ENCODE measurements around the gene NOC4L.
"Not testable (repeated sequence)": the region's sequence is repeated elsewhere in the genome, so short reads cannot be mapped to it uniquely, and the experiment has no call there.

The NOC4L gene

DNA sequence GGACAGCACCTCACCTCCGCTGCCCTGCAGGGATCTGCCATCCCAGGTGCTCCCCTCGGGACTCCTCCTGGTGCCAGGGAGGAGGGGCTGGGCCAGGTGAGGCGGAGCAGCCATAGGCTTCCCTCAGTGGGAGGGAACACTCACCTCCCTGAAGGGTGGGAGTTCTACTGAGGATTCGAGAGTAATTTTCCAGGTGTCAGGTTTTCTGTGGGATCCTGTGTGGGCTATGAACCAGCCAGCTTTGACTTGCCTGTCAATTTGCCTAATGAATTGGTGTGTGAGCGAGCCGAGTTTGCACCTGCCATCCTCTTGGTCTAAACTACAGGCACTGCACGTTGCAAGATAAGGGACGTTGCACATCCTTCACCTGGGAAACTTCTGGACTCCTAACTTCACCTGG, 50.3 kb downstream of the NOC4L start:
- Histone ChIP-seq H2AFZ (ENCODE audit: low read depth, low read length, severe bottlenecking) (no peak overlapping the region), H3K9ac (ENCODE audit: low read length) (no peak overlapping the region), H4K20me1 (ENCODE audit: low read depth, low read length) (no peaks in the 10 kb centered on the region), H3K27me3 (ENCODE audit: low read length) (no peaks in the 10 kb centered on the region), H3K36me3 (ENCODE audit: low read length) (no peaks in the 10 kb centered on the region), H3K4me2 (ENCODE audit: low read depth, low read length, poor library complexity, severe bottlenecking) (no peak overlapping the region), H3K4me3 (ENCODE audit: insufficient read depth, low read length, poor library complexity, severe bottlenecking) (no peak overlapping the region), H3K79me2 (ENCODE audit: insufficient read depth, low read length) (no peaks in the 10 kb centered on the region), H3F3A (ENCODE audit: insufficient read depth) (no peaks in the 10 kb centered on the region), H3K9me2 (replicated peaks; ENCODE audit: insufficient read depth, low read length) (no peaks in the 10 kb centered on the region), H3K9me3 (ENCODE audit: insufficient read depth, low read length) (peaks cover 12% of the 10 kb centered on the region; the same call in 1 of the 2 replicates), H3K27ac (ENCODE audit: low read depth, low read length) (no peak overlapping the region)
- TF ChIP-seq EZH2phosphoT487 (conservative IDR thresholded peaks at IDR 0.05; ENCODE audit: low read length): no peak
- TF ChIP-seq, protein P1, sequence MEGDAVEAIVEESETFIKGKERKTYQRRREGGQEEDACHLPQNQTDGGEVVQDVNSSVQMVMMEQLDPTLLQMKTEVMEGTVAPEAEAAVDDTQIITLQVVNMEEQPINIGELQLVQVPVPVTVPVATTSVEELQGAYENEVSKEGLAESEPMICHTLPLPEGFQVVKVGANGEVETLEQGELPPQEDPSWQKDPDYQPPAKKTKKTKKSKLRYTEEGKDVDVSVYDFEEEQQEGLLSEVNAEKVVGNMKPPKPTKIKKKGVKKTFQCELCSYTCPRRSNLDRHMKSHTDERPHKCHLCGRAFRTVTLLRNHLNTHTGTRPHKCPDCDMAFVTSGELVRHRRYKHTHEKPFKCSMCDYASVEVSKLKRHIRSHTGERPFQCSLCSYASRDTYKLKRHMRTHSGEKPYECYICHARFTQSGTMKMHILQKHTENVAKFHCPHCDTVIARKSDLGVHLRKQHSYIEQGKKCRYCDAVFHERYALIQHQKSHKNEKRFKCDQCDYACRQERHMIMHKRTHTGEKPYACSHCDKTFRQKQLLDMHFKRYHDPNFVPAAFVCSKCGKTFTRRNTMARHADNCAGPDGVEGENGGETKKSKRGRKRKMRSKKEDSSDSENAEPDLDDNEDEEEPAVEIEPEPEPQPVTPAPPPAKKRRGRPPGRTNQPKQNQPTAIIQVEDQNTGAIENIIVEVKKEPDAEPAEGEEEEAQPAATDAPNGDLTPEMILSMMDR (IDR thresholded peaks at IDR 0.05; ENCODE audit: insufficient read depth, low read length, poor library complexity, severe bottlenecking): no peak

DNA sequence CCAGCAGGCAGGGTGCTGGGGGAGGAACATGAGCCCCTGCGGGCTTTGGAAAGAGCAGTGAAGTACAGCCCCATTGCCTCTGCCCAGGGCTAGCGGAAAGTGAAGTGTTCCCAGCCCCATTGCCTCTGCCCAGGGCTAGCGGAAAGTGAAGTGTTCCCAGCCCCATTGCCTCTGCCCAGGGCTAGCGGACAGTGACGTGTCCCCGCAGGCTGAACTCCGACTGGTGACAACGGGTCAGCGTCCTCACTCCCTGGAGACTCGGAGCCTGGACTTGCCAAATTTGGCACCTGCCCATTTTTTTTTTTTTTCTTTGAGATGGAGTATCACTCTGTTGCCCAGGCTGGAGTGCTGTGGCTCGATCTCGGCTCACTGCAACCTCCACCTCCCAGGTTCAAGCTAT, 51.0 kb downstream of the NOC4L start:
- H3K36me3 ChIP-seq (ENCODE audit: low read length); H3K9me2 ChIP-seq (replicated peaks; ENCODE audit: insufficient read depth, low read length); H3K27me3 ChIP-seq (ENCODE audit: low read length); H3K4me2 ChIP-seq (ENCODE audit: low read depth, low read length, poor library complexity, severe bottlenecking); H3K9ac ChIP-seq (ENCODE audit: low read length); H4K20me1 ChIP-seq (ENCODE audit: low read depth, low read length); H3K79me2 ChIP-seq (ENCODE audit: insufficient read depth, low read length); H3F3A ChIP-seq (ENCODE audit: insufficient read depth); H3K27ac ChIP-seq (ENCODE audit: low read depth, low read length); H3K4me3 ChIP-seq (ENCODE audit: insufficient read depth, low read length, poor library complexity, severe bottlenecking); H2AFZ ChIP-seq (ENCODE audit: low read depth, low read length, severe bottlenecking): not testable (repeated sequence)
- peaks cover 12% of the 10 kb centered on the region; the same call in 1 of the 2 replicates for H3K9me3 ChIP-seq (ENCODE audit: insufficient read depth, low read length)

DNA sequence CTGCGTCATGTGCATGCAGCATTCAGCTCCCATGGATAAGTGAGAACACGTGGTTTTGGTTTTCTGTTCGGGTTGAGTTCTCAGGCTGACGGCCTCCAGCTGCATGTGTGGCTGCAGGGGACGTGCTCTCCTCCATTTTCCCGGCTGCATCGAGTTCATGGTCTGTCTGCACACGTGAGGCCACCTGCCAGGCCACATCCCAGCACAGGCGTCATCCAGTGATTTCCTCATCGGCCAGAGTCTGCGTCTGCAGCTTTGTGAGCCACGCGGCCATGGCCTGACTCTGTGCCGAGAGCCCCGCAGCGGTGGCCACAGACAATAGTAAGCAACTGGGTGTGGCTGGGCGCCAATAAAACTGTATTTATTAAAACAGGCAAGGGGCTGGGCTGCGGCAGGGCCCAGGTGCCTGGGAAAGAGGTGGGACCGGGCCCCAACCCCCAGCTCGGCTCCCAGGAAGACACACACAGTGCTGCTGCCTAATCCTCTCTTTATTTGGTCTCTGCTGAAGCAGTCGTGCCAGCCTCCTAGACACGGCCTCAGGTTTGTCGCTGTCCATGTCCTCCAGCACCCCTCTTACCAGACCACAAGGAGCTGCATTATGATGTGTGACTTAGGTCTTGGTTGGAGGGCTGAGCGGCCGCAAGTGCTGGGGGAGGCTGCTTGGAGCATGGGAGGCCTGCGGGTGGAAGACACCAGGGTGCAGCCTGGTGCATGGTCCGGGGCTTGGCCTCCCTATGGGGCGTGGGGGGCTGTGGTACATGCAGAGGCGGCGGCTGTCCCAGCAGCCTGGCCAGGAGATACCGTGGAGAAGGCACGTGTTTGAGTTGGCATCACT, 52.0 kb downstream of the NOC4L start:
- no peaks in the 10 kb centered on the region for H3K9me2 ChIP-seq (replicated peaks; ENCODE audit: insufficient read depth, low read length)
- no peak for TF ChIP-seq EZH2phosphoT487 (conservative IDR thresholded peaks at IDR 0.05; ENCODE audit: low read length)
- TF ChIP-seq, protein P1 (IDR thresholded peaks at IDR 0.05; ENCODE audit: insufficient read depth, low read length, poor library complexity, severe bottlenecking): no peak
- no peak overlapping the region for H3K27ac ChIP-seq (ENCODE audit: low read depth, low read length)
- H3K4me2 ChIP-seq (ENCODE audit: low read depth, low read length, poor library complexity, severe bottlenecking): no peak overlapping the region
- no peaks in the 10 kb centered on the region for H3K36me3 ChIP-seq (ENCODE audit: low read length)
- peaks cover 12% of the 10 kb centered on the region; the same call in 1 of the 2 replicates for H3K9me3 ChIP-seq (ENCODE audit: insufficient read depth, low read length)
- no peaks in the 10 kb centered on the region for H4K20me1 ChIP-seq (ENCODE audit: low read depth, low read length)
- H3K9ac ChIP-seq (ENCODE audit: low read length): no peak overlapping the region
- no peak overlapping the region for H3K4me3 ChIP-seq (ENCODE audit: insufficient read depth, low read length, poor library complexity, severe bottlenecking)
- H3K27me3 ChIP-seq (ENCODE audit: low read length): no peaks in the 10 kb centered on the region
- H2AFZ ChIP-seq (ENCODE audit: low read depth, low read length, severe bottlenecking): no peak overlapping the region
- H3K79me2 ChIP-seq (ENCODE audit: insufficient read depth, low read length): no peaks in the 10 kb centered on the region
- no peaks in the 10 kb centered on the region for H3F3A ChIP-seq (ENCODE audit: insufficient read depth)

DNA sequence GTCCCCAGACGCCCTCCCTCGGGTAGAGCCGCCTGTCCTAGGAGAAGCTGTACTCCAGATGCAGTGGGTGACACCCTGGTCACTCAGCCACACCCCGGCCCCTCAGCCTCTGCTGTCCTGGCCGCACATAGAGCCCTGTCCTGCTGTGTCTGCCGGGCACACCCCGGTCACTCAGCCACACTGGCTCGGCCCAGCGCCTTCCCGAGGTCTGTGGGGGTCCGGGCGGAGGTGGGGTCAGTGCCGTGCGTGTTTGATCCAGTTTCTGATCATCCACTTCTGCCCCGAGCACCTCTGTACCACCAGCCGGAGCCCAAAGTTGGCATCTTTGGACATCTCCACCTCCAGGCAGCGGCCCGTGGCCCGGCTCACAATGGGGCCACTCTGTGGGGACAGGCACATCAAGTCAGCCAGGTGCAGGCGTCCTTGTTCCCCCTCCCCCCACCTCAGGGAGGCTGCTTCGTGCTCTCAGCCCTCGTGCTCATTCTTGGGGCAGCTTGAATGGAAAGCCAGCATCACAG, 52.7 kb downstream of the NOC4L start:
- H3K4me2 ChIP-seq (ENCODE audit: low read depth, low read length, poor library complexity, severe bottlenecking): no peak overlapping the region
- H3K27ac ChIP-seq (ENCODE audit: low read depth, low read length): no peak overlapping the region
- no peaks in the 10 kb centered on the region for H3K79me2 ChIP-seq (ENCODE audit: insufficient read depth, low read length)
- TF ChIP-seq EZH2phosphoT487 (conservative IDR thresholded peaks at IDR 0.05; ENCODE audit: low read length): no peak
- TF ChIP-seq, protein P1 (IDR thresholded peaks at IDR 0.05; ENCODE audit: insufficient read depth, low read length, poor library complexity, severe bottlenecking): no peak
- H3K4me3 ChIP-seq (ENCODE audit: insufficient read depth, low read length, poor library complexity, severe bottlenecking): no peak overlapping the region
- H2AFZ ChIP-seq (ENCODE audit: low read depth, low read length, severe bottlenecking): no peak overlapping the region
- no peak overlapping the region for H3K9ac ChIP-seq (ENCODE audit: low read length)
- no peaks in the 10 kb centered on the region for H3K27me3 ChIP-seq (ENCODE audit: low read length)
- peaks cover 12% of the 10 kb centered on the region; the same call in 1 of the 2 replicates for H3K9me3 ChIP-seq (ENCODE audit: insufficient read depth, low read length)
- no peaks in the 10 kb centered on the region for H3F3A ChIP-seq (ENCODE audit: insufficient read depth)
- no peaks in the 10 kb centered on the region for H3K36me3 ChIP-seq (ENCODE audit: low read length)
- no peaks in the 10 kb centered on the region for H4K20me1 ChIP-seq (ENCODE audit: low read depth, low read length)
- no peaks in the 10 kb centered on the region for H3K9me2 ChIP-seq (replicated peaks; ENCODE audit: insufficient read depth, low read length)

Measured in SU-DHL-6 (cell line).